H9 (cell line): ENCODE results near the gene ZMIZ1. TPM values are rescaled to one million over a fixed set of nuclear protein-coding genes. Genes with fewer than 3 reads are reported as not detected.
A peak's percentile ranks its signal among the peaks of the same experiment; 100 is the strongest.

Source experiments
- DNase-seq: peaks from one replicate; pipeline ENCODE4 v3.0.0-alpha.2; 2017
- H2AFZ ChIP-seq: one replicate; pipeline ENCODE4 v1.6.1; 2013; ENCODE audit warnings: mild to moderate bottlenecking, low read length, control low read depth, moderate library complexity
- H2AK5ac ChIP-seq: 2 replicates; pipeline ENCODE4 v1.6.1; 2013; ENCODE audit warnings: low read length, control low read depth, mixed read lengths; ENCODE audit not compliant: insufficient read length
- H2BK120ac ChIP-seq: one replicate; pipeline ENCODE4 v1.6.1; 2013; ENCODE audit warnings: low read depth, mild to moderate bottlenecking, low read length, control low read depth, inconsistent platforms; ENCODE audit not compliant: poor library complexity, severe bottlenecking
- H2BK12ac ChIP-seq: 2 replicates; pipeline ENCODE4 v1.6.1; 2013; ENCODE audit warnings: low read length, control low read depth, mixed read lengths, low read depth; ENCODE audit not compliant: insufficient read length
- H2BK15ac ChIP-seq: 2 replicates; pipeline ENCODE4 v1.6.1; 2013; ENCODE audit warnings: low read depth, low read length, control low read depth
- H2BK20ac ChIP-seq: one replicate; pipeline ENCODE4 v1.6.1; 2013; ENCODE audit warnings: low read depth, mild to moderate bottlenecking, low read length, control low read depth, inconsistent platforms; ENCODE audit not compliant: poor library complexity, severe bottlenecking
- H2BK5ac ChIP-seq: 2 replicates; pipeline ENCODE4 v1.6.1; 2013; ENCODE audit warnings: low read length, control low read depth, mixed read lengths; ENCODE audit not compliant: insufficient read length
- H3K14ac ChIP-seq: 2 replicates; pipeline ENCODE4 v1.6.1; 2013; ENCODE audit warnings: low read length, control low read depth; ENCODE audit not compliant: insufficient read depth
- H3K18ac ChIP-seq: 2 replicates; pipeline ENCODE4 v1.6.1; 2013; ENCODE audit warnings: low read depth, mild to moderate bottlenecking, mixed read lengths, low read length, control low read depth; ENCODE audit not compliant: insufficient read length
- H3K23ac ChIP-seq: 2 replicates; pipeline ENCODE4 v1.6.1; 2013; ENCODE audit warnings: low read length, control low read depth, mixed read lengths, low read depth; ENCODE audit not compliant: insufficient read length
- H3K23me2 ChIP-seq: 2 replicates; pipeline ENCODE4 v1.6.1; 2013; ENCODE audit warnings: low read depth, mild to moderate bottlenecking, mixed read lengths, low read length, control low read depth; ENCODE audit not compliant: insufficient read length, poor library complexity, severe bottlenecking
- H3K27ac ChIP-seq: 2 replicates; pipeline ENCODE4 v1.5.1; 2013; ENCODE audit warnings: low read length, control low read depth, mixed read lengths, low read depth; ENCODE audit not compliant: insufficient read length
- H3K27me3 ChIP-seq: 2 replicates; pipeline ENCODE4 v1.6.1; 2013; ENCODE audit warnings: low read length, control low read depth, inconsistent platforms; ENCODE audit not compliant: insufficient read depth
- H3K4ac ChIP-seq: 2 replicates; pipeline ENCODE4 v1.6.1; 2013; ENCODE audit warnings: low read depth, mild to moderate bottlenecking, control low read depth, inconsistent platforms, low read length, moderate library complexity
- H3K4me1 ChIP-seq: 2 replicates; pipeline ENCODE4 v1.6.1; 2013; ENCODE audit warnings: low read length, control low read depth, inconsistent platforms; ENCODE audit not compliant: insufficient read depth
- H3K4me2 ChIP-seq: 2 replicates; pipeline ENCODE4 v1.6.1; 2013; ENCODE audit warnings: low read length, control low read depth, mixed read lengths; ENCODE audit not compliant: insufficient read length, insufficient read depth
- H3K56ac ChIP-seq: 2 replicates; pipeline ENCODE4 v1.6.1; 2013; ENCODE audit warnings: low read depth, mild to moderate bottlenecking, mixed read lengths, low read length, control low read depth; ENCODE audit not compliant: insufficient read length
- H3K79me1 ChIP-seq: 2 replicates; pipeline ENCODE4 v1.6.1; 2013; ENCODE audit warnings: low read depth, mild to moderate bottlenecking, moderate library complexity, low read length, control low read depth, inconsistent platforms; ENCODE audit not compliant: insufficient read depth, poor library complexity, severe bottlenecking
- H3K79me2 ChIP-seq: 2 replicates; pipeline ENCODE4 v1.6.1; 2013; ENCODE audit warnings: low read length, control low read depth, inconsistent platforms; ENCODE audit not compliant: insufficient read depth
- H3K9ac ChIP-seq: 2 replicates; pipeline ENCODE4 v1.6.1; 2013; ENCODE audit warnings: low read length, control low read depth, mixed read lengths; ENCODE audit not compliant: insufficient read length; ENCODE audit errors: extremely low read depth
- H3K9me3 ChIP-seq: one replicate; pipeline ENCODE4 v1.6.1; 2013; ENCODE audit warnings: low read depth, low read length, inconsistent platforms; ENCODE audit not compliant: control insufficient read depth
- H3T11ph ChIP-seq: one replicate; pipeline ENCODE4 v1.6.1; 2013; ENCODE audit warnings: mild to moderate bottlenecking, low read length, control low read depth, inconsistent platforms
- H4K20me1 ChIP-seq: one replicate; pipeline ENCODE4 v1.6.1; 2013; ENCODE audit not compliant: control insufficient read depth, insufficient read length, insufficient read depth
- H4K5ac ChIP-seq: 2 replicates; pipeline ENCODE4 v1.6.1; 2013; ENCODE audit warnings: low read depth, mild to moderate bottlenecking, mixed read lengths, low read length, control low read depth; ENCODE audit not compliant: insufficient read length
- H4K8ac ChIP-seq: replicated peaks from 2 replicates; pipeline ENCODE4 v1.6.1; 2013; ENCODE audit warnings: low read length, control low read depth, mixed read lengths, low read depth; ENCODE audit not compliant: insufficient read length
- H4K91ac ChIP-seq: 2 replicates; pipeline ENCODE4 v1.6.1; 2013; ENCODE audit warnings: low read depth, mild to moderate bottlenecking, moderate library complexity, mixed read lengths, low read length, control low read depth; ENCODE audit not compliant: insufficient read length
- H3K27ac Mint-ChIP-seq, 3 experiments: 2 replicates in 2 of 3; 3 replicates in 1 of 3; pipeline ENCODE4 v1.8.0; 2020 to 2021; ENCODE audit warnings: mixed read lengths in 3 of 3, mild to moderate bottlenecking in 1 of 3, moderate library complexity in 1 of 3
- H3K27me3 Mint-ChIP-seq: 2 replicates; pipeline ENCODE4 v1.8.0; 2021; ENCODE audit warnings: low read depth, mild to moderate bottlenecking, moderate library complexity, mixed read lengths
- H3K36me3 Mint-ChIP-seq, 3 experiments: 2 replicates in 2 of 3; 3 replicates in 1 of 3; pipeline ENCODE4 v1.8.0; 2020 to 2021; ENCODE audit warnings: low read depth in 3 of 3, mixed read lengths in 3 of 3; ENCODE audit not compliant: insufficient read depth in 1 of 3
- H3K4me1 Mint-ChIP-seq, 2 experiments: 2 replicates each; pipeline ENCODE4 v1.8.0; 2020; ENCODE audit warnings: mixed read lengths in 2 of 2
- H3K4me3 Mint-ChIP-seq, 2 experiments: 2 replicates in 1 of 2; 3 replicates in 1 of 2; pipeline ENCODE4 v1.8.0; 2020 to 2021; ENCODE audit warnings: mild to moderate bottlenecking in 2 of 2, mixed read lengths in 2 of 2, moderate library complexity in 1 of 2
- H3K9me3 Mint-ChIP-seq, 2 experiments: 2 replicates in 1 of 2; 3 replicates in 1 of 2; pipeline ENCODE4 v1.8.0; 2020; ENCODE audit warnings: mild to moderate bottlenecking in 2 of 2, mixed read lengths in 2 of 2, moderate library complexity in 1 of 2
- CTCF ChIP-seq: fragments of 200-600 bp; sonication (generic); conservative IDR thresholded peaks from 3 replicates; pipeline ENCODE4 v1.8.0; 2021; ENCODE audit warnings: antibody characterized with exemption, mild to moderate bottlenecking
- WGBS: extraction: QIAGEN DNeasy Blood & Tissue Kit; methylation state at CpG from one replicate; pipeline ENCODE4 v1.1.7; 2013; ENCODE audit warnings: missing lambda C conversion rate, low lambda C conversion rate, mixed read lengths; ENCODE audit not compliant: insufficient read length; ENCODE audit errors: extremely low coverage; 5-methylcytosine and 5-hydroxymethylcytosine counted together
- total RNA-seq: library from RNA; stranded (reverse); gene quantifications from 2 replicates; pipeline ENCODE4 v1.2.1, GENCODE V29; 2021

ZMIZ1 gene
- total RNA-seq, 1 experiment from 2014 or later: 36.9 TPM

GRCh38 chr10:79287973-79288723 is 219.4 kb downstream of the ZMIZ1 start:
- H2AFZ ChIP-seq: no peak overlapping the region
- H3K9me3 ChIP-seq: no peaks in the 10 kb centered on the region
- H3K56ac ChIP-seq: no peak overlapping the region
- peaks cover 5 to 20% (median 9%) of the 10 kb centered on the region in 3 experiments; a peak in 6 of 7 replicates for H3K36me3 Mint-ChIP-seq
- no peak overlapping the region for H2BK120ac ChIP-seq
- H2BK12ac ChIP-seq: no peak overlapping the region
- no peak overlapping the region for H3K4me2 ChIP-seq
- H3K4me1 ChIP-seq: no peaks in the 10 kb centered on the region
- H3K27ac ChIP-seq: no peak overlapping the region
- H3K27ac Mint-ChIP-seq: peak overlapping the region in 1 of 3 experiments; percentile 44; a peak in 1 of 7 replicates
- WGBS: no CpG with 5 or more reads among the region's 15 CpGs
- no peak overlapping the region for H4K91ac ChIP-seq
- no peaks in the 10 kb centered on the region for H3K27me3 ChIP-seq
- no peak overlapping the region for H4K5ac ChIP-seq
- H3K79me1 ChIP-seq: no peaks in the 10 kb centered on the region
- no peak overlapping the region for H3K4ac ChIP-seq
- no peak overlapping the region for H3K18ac ChIP-seq
- no peak overlapping the region for H4K8ac ChIP-seq
- H3K23me2 ChIP-seq: no peaks in the 10 kb centered on the region
- no peak for TF ChIP-seq CTCF
- H3K9ac ChIP-seq: no peak overlapping the region
- no peak overlapping the region for H2AK5ac ChIP-seq
- no peaks in the 10 kb centered on the region for H3K27me3 Mint-ChIP-seq
- peaks cover 5 to 9% of the 10 kb centered on the region in 2 experiments; a peak in 2 of 4 replicates for H3K4me1 Mint-ChIP-seq
- H3K14ac ChIP-seq: no peak overlapping the region
- no peak overlapping the region for H2BK5ac ChIP-seq
- H3K23ac ChIP-seq: no peak overlapping the region
- H3K4me3 Mint-ChIP-seq: no peak overlapping the region
- H4K20me1 ChIP-seq: no peaks in the 10 kb centered on the region
- H2BK20ac ChIP-seq: no peak overlapping the region
- H3K79me2 ChIP-seq: no peaks in the 10 kb centered on the region
- no peak for DNase-seq
- no peak overlapping the region for H3T11ph ChIP-seq
- no peaks in the 10 kb centered on the region for H3K9me3 Mint-ChIP-seq
- no peak overlapping the region for H2BK15ac ChIP-seq
